ENCODE data around the gene LYZL4. TPM values are rescaled to one million over a fixed set of nuclear protein-coding genes. Genes with fewer than 3 reads are reported as not detected.

The LYZL4 gene
- total and polyA plus RNA-seq, 2 of the 13 experiments (the other 11 are each of a cell fraction or from before 2014, with no cell fraction given), result not detected

GRCh38 chr3:42434777-42435380 is 24.5 kb upstream of the LYZL4 start:
- H3K27ac ChIP-seq (ENCODE audit: extremely low read length, insufficient read depth, low read length), result no peak overlapping the region
- FAIRE-seq (no peak), ATAC-seq (no peak), DNase-seq (ENCODE audit: low spot score) (no peak)
- ChIA-PET POLR2A (no interaction called here), CTCF (ENCODE audit: low intra/inter-chr PET ratio, low total read pairs) (no interaction called here)
- intact Hi-C loops (cut with micrococcal nuclease; ENCODE audit: unreplicated experiment) (no loop called here), in situ Hi-C loops (cut with HindIII; ENCODE audit: extremely low pct_ligation_motif_present, low pct_unique_long_range_greater_than_20kb) (loop anchor here (25.0 kb wide), 1 partner anchor 323 kb away; no protein-coding TSS in a partner anchor)
- H3K36me3 ChIP-seq (replicated peaks in 1 of 2; ENCODE audit: control insufficient read depth in 1 of 2, insufficient read depth in 2 of 2, low read length in 2 of 2), result no peaks in the 10 kb centered on the region
- 77% methylated on average over 5 of the region's 5 CpGs for WGBS (ENCODE audit: low lambda C conversion rate)
- H3K79me2 ChIP-seq (ENCODE audit: insufficient read depth, low read length), result no peaks in the 10 kb centered on the region
- no peak overlapping the region for H2AFZ ChIP-seq (ENCODE audit: low read length)
- no peak overlapping the region for H3K4me2 ChIP-seq (ENCODE audit: low read depth, low read length)
- no TSS peak for BruUV-seq (replicated peaks)
- no peaks in the 10 kb centered on the region; a peak in 1 of 5 replicates for H3K27me3 ChIP-seq (ENCODE audit: control insufficient read depth in 1 of 2, insufficient read depth in 2 of 2, low read length in 2 of 2)
- no peaks in the 10 kb centered on the region for H4K20me1 ChIP-seq (ENCODE audit: insufficient read depth, low read length)
- no peak overlapping the region for H3K9ac ChIP-seq (ENCODE audit: insufficient read depth, low read depth, low read length)
- H3K4me1 ChIP-seq (ENCODE audit: insufficient read depth, low read length), result no peaks in the 10 kb centered on the region
- H3K4me3 ChIP-seq (replicated peaks in 1 of 3; ENCODE audit: insufficient read depth in 1 of 3, low read depth in 2 of 3, low read length in 3 of 3), result no peak overlapping the region
- H3K9me3 ChIP-seq (ENCODE audit: low read length), result peaks cover 19% of the 10 kb centered on the region
- TF ChIP-seq PRDM10 (CRISPR knock-in tag; IDR thresholded peaks at IDR 0.05; ENCODE audit: low read depth) (no peak), PRDM4 (CRISPR knock-in tag; IDR thresholded peaks at IDR 0.05; ENCODE audit: borderline replicate concordance) (no peak), ZNF800 (CRISPR knock-in tag; IDR thresholded peaks at IDR 0.05) (no peak), ZEB1 (IDR thresholded peaks at IDR 0.05; ENCODE audit: insufficient replicate concordance, low read depth) (no peak), UBTF (CRISPR knock-in tag; IDR thresholded peaks at IDR 0.05) (no peak), ZXDC (CRISPR knock-in tag; IDR thresholded peaks at IDR 0.05) (no peak)

Data from HepG2 (cell line).